Measurements from ENCODE around the gene GABRG1. TPM values are rescaled to one million over a fixed set of nuclear protein-coding genes. Genes with fewer than 3 reads are reported as not detected.
A peak's percentile ranks its signal among the peaks of the same experiment; 100 is the strongest.

Gene GABRG1
- total RNA-seq = not detected in 2 replicates
- not detected in 2 replicates for polyA plus RNA-seq

GRCh38 chr4:46123913-46124755, at the start of gene GABRG1:
GABRG1 (minus strand) TSS chr4:46124054; CDS start chr4:46123913, 141 bp downstream.
- peaks cover 67% of the 10 kb centered on the region for H3K27me3 ChIP-seq
- no peak within 1 kb of the TSS for H3K27ac ChIP-seq
- no peaks in the 10 kb centered on the region for H3K36me3 ChIP-seq
- H3K4me3 ChIP-seq = peak within 1 kb of the TSS; percentile 7
- DNase-seq (ENCODE audit: low read depth in 1 of 2, low spot score in 1 of 2) = peak in 1 of 2 donors; percentile 38
- H3K4me1 ChIP-seq (ENCODE audit: low read depth) = no peaks in the 10 kb centered on the region
- no peak for TF ChIP-seq CTCF (IDR thresholded peaks at IDR 0.05; ENCODE audit: low read depth, low read length)
- H3K9me3 ChIP-seq (ENCODE audit: low read depth) = no peaks in the 10 kb centered on the region

GRCh38 chr4:46146993-46147392, 23.1 kb upstream of the GABRG1 start:
- no peak overlapping the region for H3K27ac ChIP-seq
- no peaks in the 10 kb centered on the region for H3K9me3 ChIP-seq (ENCODE audit: low read depth)
- H3K4me1 ChIP-seq (ENCODE audit: low read depth) = no peaks in the 10 kb centered on the region
- TF ChIP-seq CTCF (IDR thresholded peaks at IDR 0.05; ENCODE audit: low read depth, low read length) = no peak
- no peaks in the 10 kb centered on the region for H3K27me3 ChIP-seq
- H3K36me3 ChIP-seq = no peaks in the 10 kb centered on the region
- DNase-seq (ENCODE audit: low read depth in 1 of 2, low spot score in 1 of 2) = no peak
- H3K4me3 ChIP-seq = no peak overlapping the region

- TF ChIP-seq CTCF (IDR thresholded peaks at IDR 0.05; ENCODE audit: low read depth, low read length) = no peak
- no peak overlapping the region for H3K4me3 ChIP-seq
- H3K27ac ChIP-seq = no peak overlapping the region
- no peak for DNase-seq (ENCODE audit: low read depth in 1 of 2, low spot score in 1 of 2)
- no peaks in the 10 kb centered on the region for H3K36me3 ChIP-seq
- H3K9me3 ChIP-seq (ENCODE audit: low read depth) = no peaks in the 10 kb centered on the region
- peaks cover 19% of the 10 kb centered on the region for H3K27me3 ChIP-seq
- H3K4me1 ChIP-seq (ENCODE audit: low read depth) = no peaks in the 10 kb centered on the region
Measured at GRCh38 chr4:46131498-46132057, 7.7 kb upstream of the GABRG1 start.

GRCh38 chr4:46124773-46125413, 1.0 kb upstream of the GABRG1 start:
- Histone ChIP-seq H3K4me3 (no peak overlapping the region), H3K27ac (no peak overlapping the region), H3K27me3 (peaks cover 68% of the 10 kb centered on the region), H3K36me3 (no peaks in the 10 kb centered on the region), H3K4me1 (ENCODE audit: low read depth) (no peaks in the 10 kb centered on the region), H3K9me3 (ENCODE audit: low read depth) (no peaks in the 10 kb centered on the region)
- no peak for TF ChIP-seq CTCF (IDR thresholded peaks at IDR 0.05; ENCODE audit: low read depth, low read length)
- DNase-seq (ENCODE audit: low read depth in 1 of 2, low spot score in 1 of 2) = peak in 1 of 2 donors; percentile 48

- Histone ChIP-seq H3K27ac (no peak overlapping the region), H3K4me3 (no peak overlapping the region), H3K4me1 (ENCODE audit: low read depth) (no peaks in the 10 kb centered on the region), H3K27me3 (no peaks in the 10 kb centered on the region), H3K36me3 (no peaks in the 10 kb centered on the region), H3K9me3 (ENCODE audit: low read depth) (no peaks in the 10 kb centered on the region)
- TF ChIP-seq CTCF (IDR thresholded peaks at IDR 0.05; ENCODE audit: low read depth, low read length) = no peak
- DNase-seq (ENCODE audit: low read depth in 1 of 2, low spot score in 1 of 2) = no peak
Measured at GRCh38 chr4:46081674-46082073, 42.2 kb downstream of the GABRG1 start.

Data from cardiac muscle cell (in vitro differentiated cells and primary cell).